Tongue (tissue), 2 donors: Measurements from ENCODE around the gene GCGR. TPM values are rescaled to one million over a fixed set of nuclear protein-coding genes. Genes with fewer than 3 reads are reported as not detected.

ENCODE experiments used
- DNase-seq: peaks from one replicate; pipeline ENCODE4 v3.0.0-alpha.2; 2015
- total RNA-seq: library from RNA; depleted of rRNA; stranded (reverse); fragments of >200 nt; gene quantifications from one replicate; pipeline ENCODE4 v1.2.3, GENCODE V29; 2014

Gene GCGR
- total RNA-seq, 1 donor from 2014 or later: not detected

GRCh38 chr17:81811705-81812570 lies 8.0 kb downstream of the GCGR start:
- no peak for DNase-seq

- DNase-seq: no peak
Observed at GRCh38 chr17:81812571-81813370, 8.8 kb downstream of the GCGR start.

DNA sequence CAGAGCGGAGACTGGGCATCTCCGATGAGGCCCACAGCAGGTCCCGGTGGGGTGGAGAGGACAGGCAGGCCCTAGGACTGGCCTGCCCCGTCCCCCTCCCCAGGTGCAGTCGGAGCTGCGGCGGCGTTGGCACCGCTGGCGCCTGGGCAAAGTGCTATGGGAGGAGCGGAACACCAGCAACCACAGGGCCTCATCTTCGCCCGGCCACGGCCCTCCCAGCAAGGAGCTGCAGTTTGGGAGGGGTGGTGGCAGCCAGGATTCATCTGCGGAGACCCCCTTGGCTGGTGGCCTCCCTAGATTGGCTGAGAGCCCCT lies 9.4 kb downstream of the GCGR start:
- DNase-seq: no peak

DNA sequence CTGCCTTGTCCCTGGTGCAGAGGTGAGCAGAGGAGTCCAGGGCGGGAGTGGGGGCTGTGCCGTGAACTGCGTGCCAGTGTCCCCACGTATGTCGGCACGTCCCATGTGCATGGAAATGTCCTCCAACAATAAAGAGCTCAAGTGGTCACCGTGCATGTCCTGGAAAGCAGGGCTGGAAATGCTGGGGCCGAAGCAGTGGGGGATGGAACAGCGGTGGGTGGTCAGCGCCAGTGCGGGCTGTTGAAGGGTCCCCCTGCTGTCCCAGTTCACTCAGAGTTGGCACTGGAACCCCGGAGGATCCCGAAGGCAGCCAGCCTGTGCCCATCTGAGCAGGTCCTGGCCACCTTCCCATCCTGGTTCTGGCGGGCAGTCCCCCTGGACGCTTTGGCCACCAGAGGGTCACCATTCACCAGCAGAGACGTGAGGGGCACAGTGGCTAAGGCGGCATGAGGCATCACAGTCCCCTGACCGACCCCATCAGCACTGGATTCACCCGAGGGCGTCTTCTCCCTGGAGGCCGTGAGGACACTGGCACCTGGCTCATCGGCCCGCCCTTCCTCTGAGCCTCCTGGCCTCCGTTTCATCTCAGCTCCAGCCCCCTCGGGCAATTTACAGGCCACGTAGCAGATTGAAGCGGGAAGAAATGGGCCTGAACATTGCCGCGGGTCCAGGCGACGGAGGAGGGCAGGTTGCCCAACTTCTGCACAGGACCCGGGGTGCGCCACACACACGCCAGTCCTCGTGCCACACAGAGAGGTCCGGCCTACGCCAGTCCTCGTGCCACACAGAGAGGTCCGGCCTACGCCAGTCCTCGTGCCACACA lies 10.1 kb downstream of the GCGR start:
- DNase-seq: no peak

- peak; percentile 17 for DNase-seq
Observed at GRCh38 chr17:81814748-81815645, 11.0 kb downstream of the GCGR start.

GRCh38 chr17:81815646-81815986 lies 11.7 kb downstream of the GCGR start:
- DNase-seq: no peak

DNA sequence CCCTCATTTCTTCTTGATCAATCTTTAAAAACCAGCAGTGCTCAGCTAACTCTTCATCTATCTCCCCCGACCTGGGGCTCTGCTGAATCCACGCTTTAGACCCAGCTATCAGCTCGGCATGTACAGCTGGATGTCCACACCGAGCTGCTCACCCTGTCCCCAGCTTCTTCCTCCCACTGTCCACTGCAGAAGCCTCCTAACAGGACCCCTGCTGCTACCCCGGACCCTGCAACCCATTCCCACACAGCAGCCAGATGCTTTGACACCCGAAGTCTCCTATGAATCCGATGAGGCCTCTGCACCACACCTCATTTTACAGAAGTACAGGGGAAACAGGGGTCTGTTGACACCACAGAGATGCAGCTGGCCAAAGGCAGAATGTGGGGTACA lies 13.8 kb downstream of the GCGR start:
- no peak for DNase-seq

GRCh38 chr17:81819708-81820107 lies 15.8 kb downstream of the GCGR start:
- no peak for DNase-seq

DNA sequence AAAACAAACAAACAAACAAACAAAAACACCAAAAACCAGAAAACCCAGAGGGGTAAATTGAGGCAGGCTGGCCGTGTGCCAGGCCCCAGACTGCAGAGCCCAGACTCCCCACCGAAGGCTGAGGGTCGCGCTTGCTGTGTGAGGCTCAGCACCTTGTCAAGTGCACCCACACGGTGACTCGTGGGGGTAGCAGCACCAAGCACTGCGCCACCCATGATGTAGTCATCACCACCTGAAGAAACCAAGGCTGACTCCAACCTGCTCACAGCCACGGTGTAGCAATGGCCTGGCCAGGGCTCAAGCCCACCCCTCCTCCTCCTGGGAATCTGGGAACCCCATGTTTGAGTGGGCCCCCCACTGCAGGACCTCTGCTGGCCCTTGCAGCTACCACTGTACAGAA lies 17.2 kb downstream of the GCGR start:
- DNase-seq: no peak

- peak; percentile 64 for DNase-seq
Observed at GRCh38 chr17:81821603-81822311, 17.8 kb downstream of the GCGR start.

DNA sequence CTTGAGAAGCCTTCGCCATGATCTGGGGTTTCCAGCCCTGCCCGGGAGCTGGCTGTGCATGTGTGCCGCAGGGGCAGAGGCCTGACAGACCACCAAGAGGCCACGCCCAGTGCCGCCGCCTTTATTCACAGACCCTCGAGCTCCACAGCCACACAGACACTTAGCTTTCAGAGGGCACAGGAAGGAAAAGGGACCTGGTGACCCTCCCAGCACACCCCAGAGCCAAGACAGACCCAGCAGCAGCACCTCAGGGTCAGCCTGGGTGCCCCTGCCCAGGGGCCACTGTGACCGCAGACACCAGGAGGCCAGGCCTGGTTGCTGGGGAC lies 18.3 kb downstream of the GCGR start:
- no peak for DNase-seq

- DNase-seq: no peak
Observed at GRCh38 chr17:81822996-81823819, 19.3 kb downstream of the GCGR start.

- no peak for DNase-seq
Observed at GRCh38 chr17:81823820-81824550, 20.0 kb downstream of the GCGR start.

- no peak for DNase-seq
Observed at GRCh38 chr17:81824595-81824994, 20.6 kb downstream of the GCGR start.

DNA sequence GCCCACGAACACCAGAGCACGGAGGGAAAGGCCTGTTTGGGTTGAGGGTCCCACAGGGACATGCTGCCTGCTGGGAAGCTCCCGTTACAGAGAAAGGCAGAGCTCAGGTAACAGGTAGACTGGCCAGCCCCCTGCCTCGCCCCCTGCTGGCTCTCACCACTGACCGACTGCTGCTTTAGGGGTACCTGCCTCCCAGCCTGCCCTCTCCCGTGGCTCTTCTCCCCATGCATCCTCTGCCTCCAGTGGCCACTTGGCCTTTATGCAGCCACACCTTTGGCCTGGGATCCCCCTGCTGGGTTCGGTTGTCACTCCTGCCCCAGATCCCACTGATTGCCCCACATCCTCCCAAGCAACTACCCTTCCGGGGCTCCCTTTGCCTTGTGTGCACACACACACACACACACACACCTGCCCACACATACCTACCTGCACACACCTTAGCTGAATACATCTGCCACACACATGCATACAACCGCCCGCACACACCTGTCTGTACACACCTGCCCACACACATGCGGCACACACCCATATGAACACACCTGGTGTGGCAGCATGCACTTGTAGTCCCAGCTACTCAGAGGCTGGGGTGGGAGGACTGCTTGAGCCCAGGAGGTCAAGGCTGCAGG lies 22.0 kb downstream of the GCGR start:
- DNase-seq: no peak

- no peak for DNase-seq
Observed at GRCh38 chr17:81828656-81829055, 24.7 kb downstream of the GCGR start.

- no peak for DNase-seq
Observed at GRCh38 chr17:81829858-81830257, 25.9 kb downstream of the GCGR start.

GRCh38 chr17:81831563-81831956 lies 27.6 kb downstream of the GCGR start:
- no peak for DNase-seq

- peak; percentile 29 for DNase-seq
Observed at GRCh38 chr17:81831957-81832607, 28.1 kb downstream of the GCGR start.
